Inflammatory macrophage (primary cell): ENCODE measurements around the gene PLA2G4E.
A peak's percentile ranks its signal among the peaks of the same experiment; 100 is the strongest.

Source experiments
- DNase-seq, 2 donors: peaks; one replicate each; pipeline ENCODE4 v3.0.0-alpha.2; 2020 to 2022

The PLA2G4E gene

DNA sequence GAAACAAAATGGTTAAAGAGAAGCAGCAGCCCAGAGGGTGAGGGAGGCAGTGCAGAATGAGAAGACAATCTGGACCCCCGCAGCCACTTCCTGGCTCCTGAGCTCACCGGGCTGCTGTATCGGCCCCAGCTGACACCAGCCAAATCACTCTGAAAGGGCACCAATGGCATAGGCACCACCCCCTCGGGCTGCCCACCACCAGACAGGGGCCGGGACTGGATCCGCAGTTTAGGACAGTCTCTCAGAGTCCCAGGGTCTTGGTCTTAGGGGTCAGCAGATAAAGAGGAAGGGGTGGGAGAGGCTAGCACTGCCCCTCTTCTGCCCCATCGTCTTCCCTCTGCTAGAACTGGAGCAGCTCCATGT, 30.6 kb downstream of the PLA2G4E start:
- DNase-seq, result no peak

DNA sequence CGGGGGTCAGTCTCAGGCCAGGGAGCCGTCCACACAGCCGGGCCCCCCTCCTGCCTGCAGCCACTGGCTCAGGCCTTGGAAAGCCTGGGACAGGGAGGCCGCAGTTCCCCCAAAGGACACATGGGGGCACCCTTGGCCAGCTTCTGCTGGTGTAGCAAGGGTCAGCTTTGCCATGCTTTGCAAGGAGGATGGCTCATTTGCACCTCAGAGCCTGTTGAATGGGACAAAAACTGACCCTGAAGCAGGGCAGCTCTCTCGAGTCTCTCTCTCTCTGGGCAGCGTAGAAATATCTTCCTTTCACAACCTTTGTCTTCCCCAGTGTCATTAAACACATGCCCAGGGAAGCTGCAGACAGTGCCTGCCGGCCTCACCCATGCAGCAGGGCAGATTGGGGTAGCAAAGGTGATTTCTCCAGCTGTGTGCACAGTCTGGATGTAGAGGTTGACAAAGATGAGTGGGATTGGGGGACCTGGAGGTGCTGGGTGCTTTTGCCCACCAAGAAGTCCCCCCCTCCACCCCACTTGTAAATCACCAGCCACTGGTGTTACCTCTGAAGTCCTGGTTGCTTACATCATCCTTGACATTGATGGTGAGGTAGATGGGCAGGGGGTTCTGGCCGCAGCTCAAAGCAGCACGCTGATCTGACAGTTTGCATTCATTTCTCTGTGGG, 31.1 kb downstream of the PLA2G4E start:
- DNase-seq, result peak; percentile 82 to 85

DNA sequence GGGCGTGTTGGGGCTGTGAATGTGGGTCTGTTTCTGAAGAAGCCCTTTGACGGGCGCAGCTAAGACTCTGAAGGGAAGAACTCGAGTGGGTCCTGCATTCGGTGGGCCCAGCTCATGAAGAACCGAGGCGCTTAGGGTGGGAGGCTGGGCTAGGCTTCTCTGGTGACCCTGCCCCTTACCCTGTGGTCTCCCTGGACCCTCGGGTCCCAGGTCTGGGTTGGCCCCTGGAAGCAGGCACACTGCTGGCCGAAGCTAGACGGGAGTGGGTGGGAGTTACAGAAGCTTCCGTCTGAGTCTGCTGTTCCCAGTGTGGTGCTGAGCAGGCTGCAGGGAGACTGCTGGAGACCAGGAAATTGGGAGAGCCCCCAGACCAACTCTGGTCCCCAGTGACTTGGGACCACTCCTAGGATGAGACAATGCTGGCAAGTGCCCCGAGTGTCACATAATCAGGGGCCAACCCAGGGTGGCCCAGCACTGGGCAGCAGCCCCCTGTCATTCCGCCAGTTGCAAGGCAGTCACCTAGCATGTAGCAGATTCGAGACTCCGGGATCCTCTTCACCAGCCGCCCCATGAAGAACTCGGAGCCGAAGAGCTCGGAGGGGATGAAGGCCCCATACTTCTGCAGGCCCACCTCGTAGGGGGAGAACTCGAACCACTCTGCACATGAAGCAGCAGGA, 31.8 kb downstream of the PLA2G4E start:
- no peak for DNase-seq

DNA sequence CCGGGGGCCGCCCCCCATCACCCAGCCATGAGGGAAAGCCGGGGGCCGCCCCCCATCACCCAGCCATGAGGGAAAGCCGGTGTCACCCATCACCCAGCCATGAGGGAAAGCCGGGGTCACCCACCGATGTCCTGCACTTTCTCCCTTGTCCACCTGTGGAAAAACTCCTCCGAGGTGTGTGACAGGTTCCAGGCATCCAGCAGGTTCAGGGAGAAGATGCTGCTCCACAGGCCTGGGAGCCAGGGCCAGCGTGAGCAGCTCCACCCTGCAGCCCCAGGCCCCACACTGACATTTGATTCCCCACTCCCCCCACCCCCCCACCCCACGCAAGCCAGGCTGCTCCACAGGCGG, 32.9 kb downstream of the PLA2G4E start:
- DNase-seq, result no peak

DNA sequence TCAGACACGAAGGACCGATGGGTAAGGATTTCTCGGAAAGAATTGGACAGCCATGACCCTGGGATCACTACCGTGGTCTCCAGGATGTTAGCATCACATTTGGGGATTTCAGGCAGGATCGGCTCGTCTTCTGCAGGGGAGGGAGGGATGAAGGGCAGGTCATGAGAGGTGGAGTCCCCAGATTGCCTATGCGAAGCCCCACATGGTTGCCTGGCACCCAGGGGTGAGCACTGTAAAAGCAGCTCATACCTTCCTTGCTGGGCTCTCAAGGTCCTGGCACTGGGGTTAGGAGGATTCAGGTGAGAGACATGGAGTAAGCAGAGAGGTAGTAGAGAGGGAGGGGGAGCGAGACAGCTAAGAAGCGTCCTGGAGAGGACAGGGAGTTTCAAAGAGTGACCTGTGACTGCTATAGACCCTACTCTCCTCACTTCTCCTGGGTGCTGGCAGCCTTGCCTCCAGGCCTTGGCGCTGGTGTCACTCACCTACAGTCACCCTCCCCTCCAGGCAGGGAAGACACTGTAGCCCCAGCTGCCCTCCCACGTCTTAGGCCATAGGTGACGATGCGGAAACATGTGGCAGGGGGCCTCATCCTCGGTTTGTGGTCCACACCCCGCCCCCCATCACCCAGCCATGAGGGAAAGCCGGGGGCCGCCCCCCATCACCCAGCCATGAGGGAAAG, 33.5 kb downstream of the PLA2G4E start:
- DNase-seq, result no peak

DNA sequence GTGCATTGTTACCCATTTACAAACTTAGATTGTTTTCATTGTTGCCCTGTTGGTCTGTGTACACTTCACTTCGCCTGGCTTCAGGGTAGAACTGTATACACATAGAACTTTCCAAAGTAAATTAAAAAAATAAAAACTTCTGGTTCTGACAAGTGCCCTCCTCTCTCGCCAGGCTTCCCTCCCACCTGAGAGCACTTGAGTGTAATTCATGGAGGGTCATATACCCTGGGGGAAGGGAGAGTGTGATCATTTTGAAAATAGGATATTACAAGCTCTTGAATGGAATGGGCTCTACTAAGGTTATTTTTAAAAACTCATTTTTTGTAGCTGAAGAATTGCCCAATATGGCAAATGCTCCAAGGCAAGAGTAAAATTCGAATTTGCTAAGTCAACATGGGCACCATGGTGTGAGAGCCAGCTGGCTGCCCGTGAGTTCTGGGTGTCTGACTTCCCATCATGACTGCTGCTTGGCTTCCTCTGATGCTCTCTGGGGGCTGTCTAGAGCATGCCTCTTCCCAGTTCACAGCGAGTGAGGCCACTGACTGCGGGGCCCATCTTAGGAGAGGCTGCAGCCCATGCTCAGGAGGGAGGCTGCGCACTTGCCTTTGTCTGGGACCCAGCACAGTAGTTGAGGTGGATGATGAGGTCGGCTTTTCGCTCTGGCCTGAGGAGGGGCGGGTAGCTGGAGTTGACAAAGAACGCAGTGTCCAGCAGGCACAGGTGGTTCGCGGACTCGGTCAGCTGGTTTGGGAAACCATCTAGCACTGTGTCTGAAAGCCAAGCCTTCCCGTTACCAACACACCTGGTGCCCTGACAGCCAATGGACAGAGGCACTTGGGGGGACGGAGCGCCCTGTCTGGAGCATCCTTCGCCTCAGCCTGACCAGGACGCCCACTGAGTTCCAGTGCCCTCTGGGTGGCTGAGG, 35.3 kb downstream of the PLA2G4E start:
- no peak for DNase-seq

DNA sequence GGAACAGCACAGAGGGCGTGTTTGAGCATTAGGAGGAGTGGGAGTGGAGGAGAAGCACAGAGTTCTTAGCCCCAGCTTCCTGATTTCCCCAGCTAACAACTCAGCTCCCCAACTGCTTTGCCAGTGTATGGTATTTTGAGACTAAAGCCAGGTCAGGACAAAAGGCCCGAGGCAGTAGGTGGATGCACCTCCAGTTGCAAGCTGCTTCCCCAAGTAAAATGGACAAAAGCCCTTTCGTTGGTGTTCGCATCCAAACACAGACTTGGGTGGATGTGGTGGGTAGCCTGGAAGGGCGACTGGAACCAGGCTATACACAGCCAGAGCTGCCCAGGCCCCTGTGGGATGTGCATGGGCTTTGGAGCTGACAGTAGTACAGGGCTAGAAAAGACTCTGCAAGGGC, 36.2 kb downstream of the PLA2G4E start:
- DNase-seq, result no peak

DNA sequence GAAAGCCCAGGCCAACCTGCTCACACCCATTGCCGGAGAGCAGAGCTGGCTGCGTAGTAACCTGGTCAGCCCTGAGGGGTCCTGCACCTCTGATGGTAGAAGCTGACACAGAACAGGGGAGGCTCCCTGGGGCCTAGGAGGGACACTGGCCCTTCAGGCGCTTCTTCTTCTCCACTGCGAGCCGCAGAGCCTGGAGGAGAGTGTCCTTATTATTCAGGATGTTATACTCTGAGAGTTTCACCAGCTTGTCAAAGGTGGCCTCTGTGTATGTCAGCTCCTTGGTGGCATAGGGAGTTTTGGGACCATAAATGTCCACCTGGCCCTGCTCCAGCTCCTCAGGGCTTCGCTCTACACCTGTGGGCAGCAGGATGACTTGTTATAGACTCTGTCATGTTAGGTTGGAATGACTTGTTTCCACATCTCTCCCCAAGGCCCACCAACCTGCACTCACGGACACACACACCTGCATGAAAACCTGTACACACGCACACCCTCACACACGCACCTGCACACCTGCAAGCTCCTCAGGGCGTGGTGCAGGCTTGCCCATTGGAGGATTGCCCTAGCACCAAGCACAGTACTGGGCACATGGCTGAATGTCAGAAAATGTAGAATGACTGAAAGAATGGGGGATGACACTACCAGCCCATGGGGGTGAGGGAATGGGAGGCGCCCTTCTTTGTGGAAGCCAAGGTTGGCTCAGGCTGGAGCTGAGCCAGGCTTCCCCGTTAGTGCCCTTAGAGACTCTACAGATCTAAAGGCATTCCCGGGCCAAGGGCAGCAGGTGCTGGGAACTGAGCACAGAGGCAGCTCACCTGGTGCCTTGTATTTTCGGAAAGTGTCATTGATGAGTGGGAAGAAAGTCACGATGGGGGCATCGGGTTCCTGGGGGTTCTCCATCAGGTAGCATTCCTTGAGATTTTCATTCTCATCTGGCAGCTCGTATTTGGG, 36.9 kb downstream of the PLA2G4E start:
- DNase-seq, result no peak

DNA sequence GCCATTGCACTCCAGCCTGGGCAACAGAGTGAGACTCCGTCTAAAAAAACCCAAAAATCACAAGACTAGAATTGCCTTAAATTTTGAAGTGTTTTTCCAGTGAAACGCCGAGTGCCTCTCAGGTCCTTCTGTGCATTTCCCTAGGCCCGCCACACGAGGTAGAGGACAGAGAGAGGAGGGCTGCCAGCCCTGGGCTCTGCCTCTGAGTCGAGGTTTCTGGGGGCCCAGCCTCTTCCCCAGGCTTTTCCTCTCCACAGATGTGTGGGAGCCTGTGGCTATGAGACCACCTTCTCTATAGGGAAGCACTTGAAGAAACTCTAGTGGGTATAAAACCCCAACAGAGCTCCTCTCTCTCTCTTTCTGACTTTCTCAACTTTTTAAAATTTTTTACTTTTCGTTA, 37.6 kb downstream of the PLA2G4E start:
- no peak for DNase-seq

DNA sequence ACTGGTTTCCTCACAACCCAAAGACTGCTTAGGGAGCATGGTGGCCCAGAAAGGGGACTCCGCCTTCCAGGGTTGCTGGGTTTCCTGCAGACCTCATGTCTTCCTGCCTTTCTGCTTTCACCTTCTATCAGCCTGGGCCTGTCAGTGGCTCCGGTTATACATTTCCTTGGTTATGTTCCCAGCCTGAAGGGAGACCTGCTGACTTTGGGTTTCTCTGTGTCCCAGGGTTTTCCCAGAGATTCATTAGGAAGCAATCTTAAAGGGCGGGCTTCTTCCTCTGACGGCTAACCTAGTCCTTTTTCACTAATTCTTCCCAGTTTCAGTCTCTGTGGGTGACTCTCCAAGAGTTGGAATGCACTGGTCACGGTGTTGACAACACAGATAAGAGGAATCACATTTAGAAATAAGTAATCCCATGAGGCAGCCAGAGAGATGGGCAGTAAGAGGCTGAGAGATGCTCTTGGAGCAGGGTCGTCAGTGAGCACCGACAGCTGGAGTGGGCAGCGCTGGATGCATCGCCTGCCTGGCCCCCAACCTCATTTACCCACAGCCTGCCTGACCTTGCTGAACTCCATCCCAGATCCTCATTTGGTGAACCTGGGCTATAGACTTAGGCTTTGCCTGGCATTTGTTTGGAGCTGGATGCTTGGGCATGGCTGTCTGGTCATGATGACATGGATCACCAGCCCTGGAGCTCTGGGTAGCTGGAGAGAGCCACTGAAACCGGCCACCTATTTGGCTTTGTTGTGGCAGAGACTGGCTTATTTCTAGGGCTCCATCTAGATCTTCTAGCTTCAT, 38.5 kb downstream of the PLA2G4E start:
- DNase-seq, result no peak

DNA sequence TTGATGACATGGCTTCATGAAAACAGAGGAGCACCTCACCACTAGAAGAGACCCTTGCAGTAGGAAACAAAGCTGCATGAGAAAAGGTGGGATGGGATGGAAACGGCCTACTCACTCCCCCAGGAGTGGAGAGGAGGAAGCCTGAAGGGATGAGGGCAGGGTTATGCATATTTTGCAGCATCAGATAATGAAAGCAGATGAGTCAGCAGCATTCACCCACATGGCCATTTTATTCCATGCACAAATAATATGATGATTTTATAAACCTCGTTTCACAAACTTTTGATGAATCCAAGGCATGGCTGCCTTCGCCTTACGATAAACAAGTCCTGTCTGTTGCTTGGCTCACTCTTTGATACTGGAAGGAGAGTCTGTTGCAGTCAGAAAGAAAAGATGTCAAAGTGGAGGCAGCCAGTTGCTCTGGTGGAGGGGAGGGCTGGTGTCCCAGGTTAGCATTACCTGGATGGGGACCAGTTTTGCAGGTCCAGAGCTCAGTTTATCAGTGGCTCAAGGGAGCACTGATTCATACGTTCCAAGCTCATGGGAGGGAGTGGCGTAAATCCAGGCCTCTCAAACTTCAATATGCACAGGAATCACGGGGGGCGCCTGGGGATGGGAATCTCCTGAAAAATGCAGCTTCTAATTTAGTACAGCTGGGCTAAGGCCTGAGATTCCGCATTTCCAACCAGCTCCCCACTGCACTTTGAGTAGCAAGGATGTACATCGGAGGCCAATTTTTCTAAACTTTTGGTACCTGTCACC, 39.3 kb downstream of the PLA2G4E start:
- no peak for DNase-seq

DNA sequence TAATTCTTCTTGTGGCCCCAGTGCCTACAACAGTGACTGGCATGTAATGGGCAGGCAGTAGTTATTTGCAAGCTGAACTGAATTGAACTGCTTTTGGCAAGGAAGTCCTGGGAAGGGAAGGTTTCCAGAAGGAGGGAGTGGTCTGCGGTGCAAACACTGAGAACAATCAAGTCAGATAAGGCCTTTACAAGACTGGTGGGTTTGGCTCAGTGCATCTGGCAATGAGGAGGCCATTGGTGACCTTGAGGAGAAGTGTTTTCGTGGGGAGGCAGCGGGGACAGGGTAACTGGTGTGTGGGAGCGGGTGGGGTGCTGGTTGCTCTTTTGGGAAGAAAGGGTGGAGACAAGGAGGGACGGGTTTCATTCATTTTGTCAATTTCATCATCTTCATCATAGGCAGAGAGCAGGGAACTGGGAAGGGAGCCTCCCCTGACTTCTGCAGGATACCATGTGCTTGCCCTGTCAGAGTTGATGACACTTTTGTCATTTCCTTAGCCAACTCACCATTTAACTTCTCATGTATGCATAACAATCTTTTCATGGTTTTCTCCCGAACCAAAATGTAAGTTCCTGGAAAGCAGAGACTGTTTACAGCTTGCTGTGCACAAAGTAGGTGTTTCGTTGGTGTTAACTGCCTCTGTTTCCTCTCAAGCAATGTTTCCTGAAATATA, 40.1 kb downstream of the PLA2G4E start:
- peak; percentile 15 to 56 for DNase-seq

DNA sequence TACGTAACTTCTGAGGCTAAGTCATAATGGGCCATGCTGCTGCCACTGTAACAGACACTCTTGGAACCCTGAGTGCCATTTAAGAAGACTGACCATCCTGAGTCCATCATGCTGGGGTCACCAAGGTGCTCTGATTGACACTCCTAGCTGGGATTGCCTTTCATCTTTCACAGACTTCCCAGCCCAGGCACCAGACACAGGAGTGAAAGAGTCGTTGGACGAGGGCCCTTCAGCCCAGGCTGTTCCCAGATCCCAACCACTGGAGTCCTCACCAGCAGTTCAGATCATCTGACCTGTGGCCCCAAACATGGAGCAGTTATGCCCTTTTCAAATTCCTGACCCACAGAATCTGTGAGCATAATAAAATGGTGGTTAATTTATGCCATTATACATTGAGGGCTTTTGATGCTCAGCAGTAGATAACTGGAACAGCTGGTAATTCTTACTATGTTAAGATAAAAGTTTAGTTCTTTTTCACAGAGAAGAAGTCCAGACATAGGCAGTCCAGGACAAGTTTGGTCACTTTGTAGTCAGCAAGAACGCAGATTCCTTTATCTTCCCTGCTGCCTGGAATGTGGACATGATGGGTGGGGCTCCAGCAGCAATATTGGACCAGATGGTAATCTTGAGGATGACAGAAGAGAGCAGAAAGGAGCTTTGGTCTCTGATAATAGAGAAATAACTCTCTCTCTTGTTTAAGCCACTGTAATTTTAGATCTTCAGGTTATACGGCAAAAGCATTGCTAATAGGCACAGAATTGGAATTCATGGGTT, 41.2 kb downstream of the PLA2G4E start:
- no peak for DNase-seq

DNA sequence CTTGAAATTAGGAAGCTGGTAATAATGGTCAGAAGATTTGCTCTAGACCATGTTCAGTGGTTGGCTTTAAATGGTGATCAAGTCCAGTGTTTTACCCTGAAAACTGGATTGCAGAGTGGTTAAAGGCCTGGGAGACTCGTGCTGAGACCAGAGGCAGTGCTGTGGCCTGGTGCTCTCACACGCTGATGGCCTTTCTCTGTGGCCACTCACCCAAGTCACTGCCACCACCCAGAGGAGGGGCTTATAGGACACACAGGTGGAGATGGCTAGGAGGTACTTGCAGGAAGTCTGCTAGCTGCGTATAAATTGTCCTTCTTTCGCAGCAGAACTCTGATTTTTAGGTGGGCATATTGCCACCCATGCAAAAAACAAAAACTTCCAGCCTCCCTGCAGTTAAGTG, 42.3 kb downstream of the PLA2G4E start:
- DNase-seq, result no peak

DNA sequence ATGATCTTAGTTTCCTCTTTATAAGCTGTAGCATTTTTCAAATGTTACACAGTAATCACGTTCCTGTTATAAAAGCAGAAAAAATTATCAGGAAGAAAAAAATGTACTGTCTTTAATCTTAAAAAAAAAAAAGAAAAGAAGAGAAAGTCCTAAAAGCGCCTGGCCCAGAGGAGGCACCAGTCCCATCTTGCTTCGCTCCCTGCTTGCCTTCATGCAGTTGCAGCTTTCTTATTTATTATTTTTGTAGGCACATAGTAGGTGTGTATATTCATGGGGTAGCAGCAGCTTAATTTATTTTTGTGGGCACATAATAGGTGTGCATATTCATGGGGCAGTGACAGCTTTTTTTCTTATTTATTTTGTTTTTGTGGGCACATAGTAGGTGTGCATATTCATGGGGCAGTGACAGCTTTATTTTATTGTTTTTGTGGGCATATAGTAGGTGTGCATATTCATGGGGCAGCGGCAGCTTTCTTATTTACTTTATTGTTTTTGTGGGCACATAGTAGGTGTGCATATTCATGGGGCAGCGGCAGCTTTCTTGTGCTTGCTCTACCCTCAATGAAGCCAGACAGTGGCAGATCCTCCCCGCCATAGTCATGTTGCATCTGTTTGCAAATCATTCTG, 43.0 kb downstream of the PLA2G4E start:
- no peak for DNase-seq

DNA sequence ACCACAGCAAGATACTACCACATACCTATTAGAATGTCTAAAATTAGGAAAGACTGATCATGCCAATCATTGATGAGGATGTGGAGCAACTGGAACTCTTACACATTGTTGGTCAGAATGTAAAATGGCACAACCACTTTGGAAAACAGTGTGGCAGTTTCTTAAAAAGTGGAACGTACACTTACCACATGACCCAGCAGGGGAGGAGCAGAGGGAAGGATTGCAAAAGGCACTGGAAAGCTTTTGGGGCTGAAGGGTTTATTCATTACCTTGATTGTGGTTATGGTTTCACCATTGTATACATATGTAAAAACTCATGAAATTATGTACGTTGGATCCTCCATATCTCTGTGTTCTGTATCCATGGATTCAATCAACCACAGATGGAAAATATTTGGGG, 45.2 kb downstream of the PLA2G4E start:
- DNase-seq, result peak in 1 of 2 donors; percentile 42

DNA sequence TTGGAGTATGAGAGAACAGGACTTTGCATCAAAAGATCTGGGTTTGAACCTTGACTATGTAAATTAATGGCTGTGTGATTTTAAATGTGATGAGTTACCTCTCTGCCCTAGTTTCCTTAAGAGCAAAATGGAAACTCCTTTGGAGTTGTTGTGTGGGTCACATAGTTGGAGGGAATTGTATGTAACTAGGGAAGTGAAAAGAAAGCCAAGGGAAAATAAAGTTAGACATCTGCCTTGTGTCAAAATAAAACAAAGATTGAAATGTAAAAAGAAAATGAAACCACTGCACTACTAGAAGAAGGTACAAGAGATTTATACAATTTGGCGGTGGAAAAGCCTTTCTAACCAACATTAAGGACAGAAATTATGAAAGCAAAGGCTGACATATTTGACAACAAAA, 46.8 kb downstream of the PLA2G4E start:
- DNase-seq, result no peak
